H1 (cell line): ENCODE data around the gene DDI2. TPM values are rescaled to one million over a fixed set of nuclear protein-coding genes. Genes with fewer than 3 reads are reported as not detected.

Experiments used
- CTCF ChIA-PET: fragments of 300-600 bp; sonication (Branson Sonifier 250); formaldehyde crosslinking; loops from one replicate; lab custom pipeline; 2021; ENCODE audit not compliant: partially characterized antibody; lab: Charles Lee
- POLR2A ChIA-PET: fragments of 300-600 bp; sonication (Branson Sonifier 250); formaldehyde crosslinking; loops from one replicate; lab custom pipeline; 2021; ENCODE audit warnings: inconsistent platforms; ENCODE audit not compliant: partially characterized antibody; lab: Charles Lee
- DNase-seq, 2 experiments: peaks; one replicate each; pipeline versions ENCODE4 v3.0.0 to v3.0.0-alpha.2; 2010 to 2022; ENCODE audit warnings: low spot score in 2 of 2, low read depth in 1 of 2, mixed read lengths in 1 of 2
- FAIRE-seq: peaks from 2 replicates; lab custom pipeline; 2011; peaks lifted over from hg19 to GRCh38; lab: Jason Lieb, UNC
- H2AFZ ChIP-seq: 2 replicates; pipeline ENCODE4 v1.8.1; 2012; ENCODE audit warnings: low read length, inconsistent platforms
- H2AK5ac ChIP-seq: 2 replicates; pipeline ENCODE4 v1.6.1; 2013; ENCODE audit warnings: low read depth, low read length
- H2BK120ac ChIP-seq: replicated peaks from 2 replicates; pipeline ENCODE3; 2013; ENCODE audit warnings: low read depth, low read length, inconsistent platforms
- H2BK12ac ChIP-seq: 2 replicates; pipeline ENCODE4 v1.6.1; 2013; ENCODE audit warnings: low read depth, low read length
- H2BK15ac ChIP-seq: 2 replicates; pipeline ENCODE4 v1.6.1; 2013; ENCODE audit warnings: low read length
- H2BK20ac ChIP-seq: 2 replicates; pipeline ENCODE4 v1.6.1; 2013; ENCODE audit warnings: low read length
- H2BK5ac ChIP-seq: 2 replicates; pipeline ENCODE4 v1.6.1; 2013; ENCODE audit warnings: low read depth, low read length
- H3K14ac ChIP-seq: 2 replicates; pipeline ENCODE4 v1.6.1; 2013; ENCODE audit warnings: inconsistent platforms; ENCODE audit not compliant: insufficient read length
- H3K18ac ChIP-seq: 2 replicates; pipeline ENCODE4 v1.6.1; 2013; ENCODE audit warnings: low read length; ENCODE audit errors: extremely low read depth
- H3K23ac ChIP-seq: 2 replicates; pipeline ENCODE4 v1.6.1; 2013; ENCODE audit warnings: inconsistent platforms; ENCODE audit not compliant: insufficient read length
- H3K23me2 ChIP-seq: 2 replicates; pipeline ENCODE4 v1.6.1; 2013; ENCODE audit warnings: low read depth, low read length
- H3K27ac ChIP-seq: 2 replicates; pipeline ENCODE4 v1.6.1; 2011; ENCODE audit warnings: low read depth, low read length, inconsistent platforms
- H3K27me3 ChIP-seq, 4 experiments: replicated peaks in 1 of 4; 1 replicate in 1 of 4; 2 replicates in 3 of 4; pipeline versions ENCODE4 v1.6.1 to v1.8.1; 2011 to 2013; ENCODE audit warnings: low read length in 3 of 4, mild to moderate bottlenecking in 3 of 4, inconsistent platforms in 2 of 4, mixed read lengths in 2 of 4, moderate library complexity in 1 of 4; ENCODE audit not compliant: control insufficient read depth in 3 of 4, insufficient read depth in 3 of 4; ENCODE audit errors: extremely low read depth in 1 of 4
- H3K36me3 ChIP-seq, 4 experiments: 2 replicates each; pipeline versions ENCODE4 v1.6.1 to v1.8.1; 2011 to 2013; ENCODE audit warnings: mild to moderate bottlenecking in 4 of 4, low read length in 3 of 4, moderate library complexity in 2 of 4, control low read depth in 1 of 4, inconsistent platforms in 1 of 4; ENCODE audit not compliant: insufficient read depth in 4 of 4, control insufficient read depth in 2 of 4
- H3K4ac ChIP-seq: replicated peaks from 2 replicates; pipeline ENCODE3; 2013; ENCODE audit warnings: low read length, low read depth, mixed read lengths, inconsistent platforms; ENCODE audit not compliant: insufficient read length
- H3K4me1 ChIP-seq, 4 experiments: replicated peaks in 1 of 4; 1 replicate in 1 of 4; 2 replicates in 3 of 4; pipeline versions ENCODE4 v1.6.1 to v1.8.1; 2011 to 2013; ENCODE audit warnings: low read length in 3 of 4, inconsistent platforms in 2 of 4, mixed read lengths in 1 of 4; ENCODE audit not compliant: insufficient read depth in 4 of 4, control insufficient read depth in 3 of 4
- H3K4me2 ChIP-seq, 2 experiments: 2 replicates each; pipeline versions ENCODE4 v1.6.1 to v1.8.1; 2011 to 2013; ENCODE audit warnings: low read depth in 2 of 2, low read length in 2 of 2, control low read depth in 1 of 2, inconsistent platforms in 1 of 2, mild to moderate bottlenecking in 1 of 2; ENCODE audit not compliant: insufficient read depth in 1 of 2
- H3K4me3 ChIP-seq, 4 experiments: fragments of 200-600, 300-600 bp in 1 of 4; sonication (generic), shearing (Covaris generic), sonication (Bioruptor Twin) in 1 of 4; 2 replicates each; pipeline versions ENCODE4 v1.5.1 to v1.8.1; 2011 to 2016; ENCODE audit warnings: low read length in 4 of 4, low read depth in 3 of 4, control low read depth in 2 of 4, inconsistent platforms in 2 of 4, mild to moderate bottlenecking in 2 of 4, mixed read lengths in 1 of 4, moderate library complexity in 1 of 4; ENCODE audit not compliant: insufficient read depth in 2 of 4; ENCODE audit errors: extremely low read depth in 1 of 4
- H3K56ac ChIP-seq: replicated peaks from 2 replicates; pipeline ENCODE3; 2013; ENCODE audit warnings: low read depth, mild to moderate bottlenecking, mixed read lengths, low read length, inconsistent platforms; ENCODE audit not compliant: insufficient read length
- H3K79me1 ChIP-seq: 2 replicates; pipeline ENCODE4 v1.6.1; 2013; ENCODE audit warnings: low read depth, low read length, control low read depth
- H3K79me2 ChIP-seq, 2 experiments: 2 replicates each; pipeline versions ENCODE4 v1.6.1 to v1.8.1; 2012 to 2013; ENCODE audit warnings: low read length in 2 of 2, mild to moderate bottlenecking in 2 of 2, inconsistent platforms in 1 of 2; ENCODE audit not compliant: insufficient read depth in 2 of 2, control insufficient read depth in 1 of 2
- H3K9ac ChIP-seq, 4 experiments: replicated peaks in 1 of 4; 1 replicate in 1 of 4; 2 replicates in 3 of 4; pipeline versions ENCODE4 v1.6.1 to v1.8.1; 2011 to 2013; ENCODE audit warnings: low read depth in 3 of 4, low read length in 3 of 4, control low read depth in 2 of 4, mild to moderate bottlenecking in 2 of 4, moderate library complexity in 2 of 4, inconsistent platforms in 1 of 4; ENCODE audit errors: extremely low read depth in 1 of 4
- H3K9me3 ChIP-seq, 2 experiments: 2 replicates each; pipeline versions ENCODE4 v1.6.1 to v1.8.1; 2012 to 2013; ENCODE audit warnings: mild to moderate bottlenecking in 2 of 2, moderate library complexity in 2 of 2, control low read depth in 1 of 2, inconsistent platforms in 1 of 2, low read depth in 1 of 2, low read length in 1 of 2, mixed read lengths in 1 of 2; ENCODE audit not compliant: insufficient read depth in 2 of 2
- H4K20me1 ChIP-seq, 2 experiments: replicated peaks in 1 of 2; 2 replicates each; pipeline versions ENCODE3 to v1.8.1; 2011 to 2013; ENCODE audit warnings: inconsistent platforms in 2 of 2, low read length in 2 of 2, mild to moderate bottlenecking in 1 of 2; ENCODE audit not compliant: insufficient read depth in 2 of 2, control insufficient read depth in 1 of 2
- H4K5ac ChIP-seq: 2 replicates; pipeline ENCODE4 v1.6.1; 2013; ENCODE audit warnings: low read length, low read depth, mixed read lengths, inconsistent platforms; ENCODE audit not compliant: insufficient read length
- H4K8ac ChIP-seq: 2 replicates; pipeline ENCODE4 v1.8.0; 2013; ENCODE audit warnings: mild to moderate bottlenecking, moderate library complexity, low read length, inconsistent platforms; ENCODE audit not compliant: insufficient read depth; ENCODE audit errors: extremely low read depth
- H4K91ac ChIP-seq: replicated peaks from 2 replicates; pipeline ENCODE3; 2013; ENCODE audit warnings: low read length, mixed read lengths, inconsistent platforms; ENCODE audit not compliant: insufficient read length
- HDAC2 ChIP-seq, 2 experiments: fragments of 300-600 bp in 1 of 2; sonication (generic) in 1 of 2; IDR thresholded peaks; 2 replicates each; pipeline ENCODE4 v1.6.1; 2011 to 2012; ENCODE audit warnings: low read depth in 2 of 2, low read length in 2 of 2, mild to moderate bottlenecking in 2 of 2, moderate library complexity in 2 of 2, borderline replicate concordance in 1 of 2, inconsistent platforms in 1 of 2
- KDM4A ChIP-seq: IDR thresholded peaks from one replicate; pipeline ENCODE4 v1.7.1; 2012; ENCODE audit warnings: low read depth, mild to moderate bottlenecking, moderate library complexity, low read length, inconsistent platforms; ENCODE audit not compliant: severe bottlenecking
- WGBS, 2 experiments: shearing (Covaris generic) in 1 of 2; methylation state at CpG; one replicate each; pipeline versions ENCODE4 v1.1.6 to v1.1.7; 2013 to 2015; ENCODE audit warnings: low lambda C conversion rate in 2 of 2, mixed read lengths in 2 of 2, inconsistent platforms in 1 of 2, low coverage in 1 of 2, missing lambda C conversion rate in 1 of 2; ENCODE audit not compliant: insufficient replicate concordance in 2 of 2, insufficient coverage in 1 of 2, insufficient read length in 1 of 2; ENCODE audit errors: extremely low coverage in 1 of 2, missing lambda C conversion rate in 1 of 2; 5-methylcytosine and 5-hydroxymethylcytosine counted together
- polyA plus RNA-seq, 7 experiments: library from polyadenylated mRNA; depleted of rRNA in 3 of 7; stranded (reverse) in 5 of 7; unstranded in 2 of 7; fragments of >200 nt in 5 of 7; fragments of 200-250 nt in 2 of 7; gene quantifications; 1 replicate in 5 of 7; 2 replicates in 1 of 7; 4 replicates in 1 of 7; pipeline versions ENCODE4 v1.2.1 to v1.2.3, GENCODE V29; 2011 to 2013; ENCODE audit warnings: missing spikeins in 2 of 7, mixed read lengths in 2 of 7
- total RNA-seq: library from RNA; stranded (reverse); fragmentation: NEBNext Ultra II Directional; extraction: Animal tissue kit (Norgen Biotek cat#: 25700); gene quantifications from 2 replicates; pipeline ENCODE4 v1.2.1, GENCODE V29; 2021
- TF ChIP-seq, protein P1 (sequence below): IDR thresholded peaks from 2 replicates; pipeline ENCODE4 v1.6.1; 2012; ENCODE audit warnings: low read length, inconsistent platforms

The DDI2 gene
- total and polyA plus RNA-seq, 2 of the 8 experiments (the other 6 are each of a cell fraction or from before 2014, with no cell fraction given): 7.7 to 38.3 TPM

DNA sequence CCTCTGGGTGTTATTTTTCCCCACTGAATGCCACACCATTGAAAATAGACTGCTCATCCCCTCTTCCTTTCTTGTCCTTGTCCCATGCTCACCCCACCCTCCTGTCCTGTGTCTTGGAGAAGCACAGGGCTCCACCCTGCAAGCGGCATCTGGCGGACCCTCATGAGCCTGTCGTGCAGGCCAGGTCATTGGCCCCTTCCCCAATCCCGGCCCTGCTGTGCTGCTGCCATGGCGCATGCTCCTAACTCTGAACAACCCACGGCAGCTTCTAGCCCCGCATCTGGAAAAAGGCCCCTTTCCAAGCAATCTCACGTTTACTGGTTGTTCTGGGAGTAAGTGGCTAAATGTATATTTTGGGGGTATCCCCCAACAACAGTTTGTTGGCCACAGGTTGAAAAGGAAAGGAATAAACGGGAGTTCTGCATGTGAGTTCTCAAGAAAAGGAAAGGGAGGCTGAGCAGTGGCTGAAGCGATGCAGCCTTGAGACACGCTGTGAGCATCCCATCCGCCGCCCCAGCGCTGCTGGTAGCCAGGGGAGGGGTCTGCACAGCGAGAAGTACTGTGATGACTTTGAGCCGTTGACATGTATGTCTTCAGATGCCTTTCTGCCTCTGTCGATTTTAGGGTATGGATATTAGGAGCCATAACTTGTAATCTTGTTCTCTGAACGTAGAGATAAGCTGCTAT, 48.7 kb upstream of the DDI2 start:
- Histone ChIP-seq H3K27ac (no peak overlapping the region), H3K14ac (no peak overlapping the region), H2BK20ac (no peak overlapping the region), H3K79me1 (no peaks in the 10 kb centered on the region), H3K4ac (no peak overlapping the region), H4K20me1 (no peaks in the 10 kb centered on the region), H3K4me3 (no peak overlapping the region), H2AFZ (no peak overlapping the region), H2BK15ac (no peak overlapping the region), H3K23ac (no peak overlapping the region), H4K91ac (no peak overlapping the region), H4K5ac (no peak overlapping the region), H4K8ac (no peak overlapping the region), H3K9ac (no peak overlapping the region), H3K9me3 (no peaks in the 10 kb centered on the region), H2BK12ac (no peak overlapping the region), H3K23me2 (no peaks in the 10 kb centered on the region), H2BK5ac (no peak overlapping the region), H3K27me3 (no peaks in the 10 kb centered on the region), H3K56ac (no peak overlapping the region), H3K79me2 (no peaks in the 10 kb centered on the region), H3K36me3 (peaks cover 12 to 57% (median 37%) of the 10 kb centered on the region in 4 experiments), H2BK120ac (no peak overlapping the region), H2AK5ac (no peak overlapping the region), H3K4me2 (no peak overlapping the region), H3K4me1 (no peaks in the 10 kb centered on the region), H3K18ac (no peak overlapping the region)
- ChIA-PET CTCF (interaction anchor here (0.6 to 2.0 kb wide), 3 partner anchors 11 to 810 kb away, joined by 3 to 4 read pairs (median 4); no protein-coding TSS in a partner anchor), POLR2A (interaction anchor here (1.1 to 4.3 kb wide), 2 partner anchors 13 to 15 kb away, joined by 4 to 23 read pairs; no protein-coding TSS in a partner anchor)
- 88% methylated on average over 18 of the region's 18 CpGs; no CpG with 5 or more reads in 1 of the 2 experiments for WGBS, 2 experiments
- DNase-seq (no peak), FAIRE-seq (no peak)
- TF ChIP-seq KDM4A: no peak
- TF ChIP-seq, protein P1, sequence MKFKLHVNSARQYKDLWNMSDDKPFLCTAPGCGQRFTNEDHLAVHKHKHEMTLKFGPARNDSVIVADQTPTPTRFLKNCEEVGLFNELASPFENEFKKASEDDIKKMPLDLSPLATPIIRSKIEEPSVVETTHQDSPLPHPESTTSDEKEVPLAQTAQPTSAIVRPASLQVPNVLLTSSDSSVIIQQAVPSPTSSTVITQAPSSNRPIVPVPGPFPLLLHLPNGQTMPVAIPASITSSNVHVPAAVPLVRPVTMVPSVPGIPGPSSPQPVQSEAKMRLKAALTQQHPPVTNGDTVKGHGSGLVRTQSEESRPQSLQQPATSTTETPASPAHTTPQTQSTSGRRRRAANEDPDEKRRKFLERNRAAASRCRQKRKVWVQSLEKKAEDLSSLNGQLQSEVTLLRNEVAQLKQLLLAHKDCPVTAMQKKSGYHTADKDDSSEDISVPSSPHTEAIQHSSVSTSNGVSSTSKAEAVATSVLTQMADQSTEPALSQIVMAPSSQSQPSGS: no peak
- TF ChIP-seq HDAC2 (IDR thresholded peaks at IDR 0.05; ENCODE audit: borderline replicate concordance in 1 of 2, low read depth in 2 of 2, low read length in 2 of 2): no peak
